RWPE1 (cell line): ENCODE results near the gene TSPAN11.

Experiments
- CTCF ChIA-PET: fragments of 350-600 bp; sonication (Branson Sonifier 250); formaldehyde crosslinking; extraction: SDS; loops from one replicate; lab custom pipeline; 2021; lab: Yijun Ruan, JAX
- POLR2A ChIA-PET: fragments of 400-600 bp; formaldehyde crosslinking; extraction: SDS; loops from one replicate; lab custom pipeline; 2020; ENCODE audit warnings: antibody characterized with exemption; ENCODE audit not compliant: low non-redundant PET; lab: Yijun Ruan, JAX
- DNase-seq: peaks from one replicate; pipeline ENCODE4 v3.0.0; 2012; ENCODE audit warnings: low spot score
- H3K27ac ChIP-seq: fragments of 450-650 bp; 2 replicates; pipeline ENCODE4 v1.5.1; 2017
- TF ChIP-seq, protein P1 (sequence below): fragments of 450-650 bp; conservative IDR thresholded peaks from 2 replicates; pipeline ENCODE4 v1.5.1; 2017; ENCODE audit warnings: low read depth, mild to moderate bottlenecking

TSPAN11 gene

GRCh38 chr12:30961030-30961429 lies 34.5 kb downstream of the TSPAN11 start:
- no peak overlapping the region for H3K27ac ChIP-seq
- DNase-seq: no peak
- TF ChIP-seq, protein P1, sequence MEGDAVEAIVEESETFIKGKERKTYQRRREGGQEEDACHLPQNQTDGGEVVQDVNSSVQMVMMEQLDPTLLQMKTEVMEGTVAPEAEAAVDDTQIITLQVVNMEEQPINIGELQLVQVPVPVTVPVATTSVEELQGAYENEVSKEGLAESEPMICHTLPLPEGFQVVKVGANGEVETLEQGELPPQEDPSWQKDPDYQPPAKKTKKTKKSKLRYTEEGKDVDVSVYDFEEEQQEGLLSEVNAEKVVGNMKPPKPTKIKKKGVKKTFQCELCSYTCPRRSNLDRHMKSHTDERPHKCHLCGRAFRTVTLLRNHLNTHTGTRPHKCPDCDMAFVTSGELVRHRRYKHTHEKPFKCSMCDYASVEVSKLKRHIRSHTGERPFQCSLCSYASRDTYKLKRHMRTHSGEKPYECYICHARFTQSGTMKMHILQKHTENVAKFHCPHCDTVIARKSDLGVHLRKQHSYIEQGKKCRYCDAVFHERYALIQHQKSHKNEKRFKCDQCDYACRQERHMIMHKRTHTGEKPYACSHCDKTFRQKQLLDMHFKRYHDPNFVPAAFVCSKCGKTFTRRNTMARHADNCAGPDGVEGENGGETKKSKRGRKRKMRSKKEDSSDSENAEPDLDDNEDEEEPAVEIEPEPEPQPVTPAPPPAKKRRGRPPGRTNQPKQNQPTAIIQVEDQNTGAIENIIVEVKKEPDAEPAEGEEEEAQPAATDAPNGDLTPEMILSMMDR: no peak
- POLR2A ChIA-PET: no interaction called here
- CTCF ChIA-PET: no interaction called here

DNA sequence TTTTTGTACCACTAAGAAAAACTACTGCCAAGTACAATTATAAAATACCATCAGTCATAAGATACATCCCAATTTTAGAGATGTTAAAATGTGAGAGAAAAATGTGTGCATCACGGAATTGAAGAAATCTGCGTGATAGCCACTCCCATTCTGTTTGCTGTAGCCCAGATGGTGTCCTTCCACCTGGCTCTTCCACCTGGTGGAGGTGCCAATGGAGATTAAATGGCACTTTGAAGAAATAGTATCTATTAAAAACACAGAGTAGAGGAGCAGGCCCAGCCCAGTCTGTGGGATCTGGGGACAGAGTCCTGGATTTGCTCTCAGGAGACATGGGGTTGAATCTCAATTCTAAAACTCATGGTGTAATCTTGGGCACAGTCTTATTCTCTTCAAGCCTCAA lies 35.5 kb downstream of the TSPAN11 start:
- no peak for DNase-seq
- TF ChIP-seq, protein P1: no peak
- ChIA-PET CTCF (no interaction called here), POLR2A (no interaction called here)
- H3K27ac ChIP-seq: no peak overlapping the region

GRCh38 chr12:30963709-30964564 lies 37.4 kb downstream of the TSPAN11 start:
- POLR2A ChIA-PET: no interaction called here

DNA sequence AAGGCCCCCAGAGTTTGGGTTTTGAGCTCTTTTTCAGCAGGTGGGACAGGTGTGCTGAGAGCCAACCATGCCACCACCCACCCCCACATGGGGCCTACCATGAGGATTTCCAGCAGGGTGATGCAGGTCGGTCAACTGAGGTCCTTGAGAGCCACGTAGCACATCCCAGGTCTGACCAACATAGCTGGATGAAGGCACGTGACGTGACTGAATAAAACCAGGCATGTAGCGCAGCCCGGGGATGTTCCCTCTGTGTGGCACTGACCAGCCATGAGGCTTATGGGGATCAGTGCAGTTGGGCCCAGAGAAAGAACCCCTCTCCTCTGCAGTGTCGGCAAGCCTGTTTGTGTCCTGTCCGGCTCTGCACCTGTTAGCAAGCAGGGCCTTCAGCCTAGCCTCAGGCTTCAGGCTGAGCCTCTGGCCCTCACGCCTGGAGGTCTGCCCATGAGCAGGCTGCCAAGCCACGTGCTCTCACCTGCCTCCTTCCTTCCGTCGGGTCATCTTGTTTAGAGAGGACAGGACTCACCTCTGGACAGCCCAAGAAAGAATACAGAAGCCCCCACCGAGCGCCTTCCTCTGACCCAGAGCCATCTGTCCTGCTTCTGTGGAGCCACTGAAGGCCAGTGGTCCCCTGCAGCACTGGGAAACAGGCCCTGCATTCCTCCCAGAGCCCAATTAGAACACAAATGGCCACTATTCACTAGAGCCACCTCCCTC lies 38.5 kb downstream of the TSPAN11 start:
- ChIA-PET POLR2A (no interaction called here), CTCF (interaction anchor here (0.7 to 0.8 kb wide), 2 partner anchors 259 to 436 kb away, joined by 3 read pairs; no protein-coding TSS in a partner anchor)
- TF ChIP-seq, protein P1: no peak
- H3K27ac ChIP-seq: no peak overlapping the region
- DNase-seq: no peak

More at GRCh38 chr12:30963709-30964564, 37.4 kb downstream of the TSPAN11 start:
- TF ChIP-seq, protein P1: no peak
- no peak for DNase-seq
- H3K27ac ChIP-seq: no peak overlapping the region
- CTCF ChIA-PET: no interaction called here

- POLR2A ChIA-PET: no interaction called here
- CTCF ChIA-PET: interaction anchor here (0.5 to 0.8 kb wide), 3 partner anchors 93 to 437 kb away, joined by 3 read pairs; no protein-coding TSS in a partner anchor
- DNase-seq: no peak
- TF ChIP-seq, protein P1: no peak
- no peak overlapping the region for H3K27ac ChIP-seq
Measured at GRCh38 chr12:30965613-30965985, 39.1 kb downstream of the TSPAN11 start.

- H3K27ac ChIP-seq: no peak overlapping the region
- ChIA-PET POLR2A (no interaction called here), CTCF (interaction anchor here (0.6 kb wide), 1 partner anchor 16 kb away, joined by 4 read pairs; no protein-coding TSS in a partner anchor)
- no peak for DNase-seq
- TF ChIP-seq, protein P1: no peak
Measured at GRCh38 chr12:30967026-30967425, 40.5 kb downstream of the TSPAN11 start.
